Measurements from ENCODE around the gene MYL5. TPM values are rescaled to one million over a fixed set of nuclear protein-coding genes. Genes with fewer than 3 reads are reported as not detected.
A peak's percentile ranks its signal among the peaks of the same experiment; 100 is the strongest.

Gene MYL5
- total RNA-seq = 10 to 100 TPM in 4 of 6 donors, 1 to 10 TPM in 2; 4.7 to 25.1 (median 17.1) TPM

GRCh38 chr4:674172-675035, at the start of gene MYL5, which contains the start of gene ATP5ME:
Gene MYL5, plus strand, starts transcription at chr4:674542. Its CDS starts 3,485 bp downstream, at chr4:678027.
Gene ATP5ME, minus strand, starts transcription at chr4:674276. Its CDS starts 29 bp downstream, at chr4:674247.
- ATAC-seq (ENCODE audit: low FRiP score in 2 of 2) = peak; percentile 95 to 96
- no peaks in the 10 kb centered on the region for H3K9me3 ChIP-seq
- no peaks in the 10 kb centered on the region for H3K27me3 ChIP-seq
- TF ChIP-seq, protein P1, sequence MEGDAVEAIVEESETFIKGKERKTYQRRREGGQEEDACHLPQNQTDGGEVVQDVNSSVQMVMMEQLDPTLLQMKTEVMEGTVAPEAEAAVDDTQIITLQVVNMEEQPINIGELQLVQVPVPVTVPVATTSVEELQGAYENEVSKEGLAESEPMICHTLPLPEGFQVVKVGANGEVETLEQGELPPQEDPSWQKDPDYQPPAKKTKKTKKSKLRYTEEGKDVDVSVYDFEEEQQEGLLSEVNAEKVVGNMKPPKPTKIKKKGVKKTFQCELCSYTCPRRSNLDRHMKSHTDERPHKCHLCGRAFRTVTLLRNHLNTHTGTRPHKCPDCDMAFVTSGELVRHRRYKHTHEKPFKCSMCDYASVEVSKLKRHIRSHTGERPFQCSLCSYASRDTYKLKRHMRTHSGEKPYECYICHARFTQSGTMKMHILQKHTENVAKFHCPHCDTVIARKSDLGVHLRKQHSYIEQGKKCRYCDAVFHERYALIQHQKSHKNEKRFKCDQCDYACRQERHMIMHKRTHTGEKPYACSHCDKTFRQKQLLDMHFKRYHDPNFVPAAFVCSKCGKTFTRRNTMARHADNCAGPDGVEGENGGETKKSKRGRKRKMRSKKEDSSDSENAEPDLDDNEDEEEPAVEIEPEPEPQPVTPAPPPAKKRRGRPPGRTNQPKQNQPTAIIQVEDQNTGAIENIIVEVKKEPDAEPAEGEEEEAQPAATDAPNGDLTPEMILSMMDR (IDR thresholded peaks at IDR 0.05) = peak; percentile 80 to 100 (median 98)
- TF ChIP-seq EP300 (IDR thresholded peaks at IDR 0.05) = peak in 1 of 4 donors; percentile 56
- TF ChIP-seq POLR2A (IDR thresholded peaks at IDR 0.05) = peak; percentile 23 to 91 (median 82)
- peak; percentile 88 to 91 for TF ChIP-seq POLR2AphosphoS5 (IDR thresholded peaks at IDR 0.05)
- peak within 1 kb of the TSS; percentile 89 to 98 (median 92) for H3K27ac ChIP-seq
- WGBS, 2 donors = 0% methylated on average over 6 to 24 of the region's 84 CpGs
- DNase-seq = peak; percentile 99 to 100
- H3K4me3 ChIP-seq = peak within 1 kb of the TSS; percentile 50 to 97 (median 75)
- peaks cover 11 to 28% (median 17%) of the 10 kb centered on the region in 4 donors for H3K4me1 ChIP-seq
- peaks cover 3 to 32% (median 15%) of the 10 kb centered on the region in 4 donors for H3K36me3 ChIP-seq

GRCh38 chr4:624705-625590, 49.4 kb upstream of the MYL5 start, which contains the start of gene PDE6B:
Gene PDE6B, plus strand, starts transcription at chr4:625573. Its CDS starts 54 bp downstream, at chr4:625627.
- ATAC-seq (ENCODE audit: low FRiP score in 2 of 2) = no peak
- WGBS, 2 donors = 83 to 84% methylated on average over 10 to 19 of the region's 21 CpGs
- DNase-seq = peak in 1 of 2 donors; percentile 71
- Histone ChIP-seq H3K4me1 (no peaks in the 10 kb centered on the region), H3K27ac (no peak within 1 kb of the TSS), H3K4me3 (no peak within 1 kb of the TSS), H3K27me3 (no peaks in the 10 kb centered on the region), H3K9me3 (no peaks in the 10 kb centered on the region), H3K36me3 (no peaks in the 10 kb centered on the region)
- TF ChIP-seq POLR2A (IDR thresholded peaks at IDR 0.05) = no peak
- TF ChIP-seq, protein P1 (IDR thresholded peaks at IDR 0.05) = no peak
- TF ChIP-seq EP300 (IDR thresholded peaks at IDR 0.05) = no peak
- no peak for TF ChIP-seq POLR2AphosphoS5 (IDR thresholded peaks at IDR 0.05)

- WGBS, 2 donors = 92 to 94% methylated on average over 33 to 39 of the region's 39 CpGs
- H3K9me3 ChIP-seq = no peaks in the 10 kb centered on the region
- no peaks in the 10 kb centered on the region for H3K36me3 ChIP-seq
- DNase-seq (peak in 1 of 2 donors; percentile 76), ATAC-seq (ENCODE audit: low FRiP score in 2 of 2) (no peak)
- H3K27me3 ChIP-seq = no peaks in the 10 kb centered on the region
- H3K27ac ChIP-seq = no peak overlapping the region
- H3K4me3 ChIP-seq = no peak overlapping the region
- H3K4me1 ChIP-seq = no peaks in the 10 kb centered on the region
- TF ChIP-seq EP300 (IDR thresholded peaks at IDR 0.05) = no peak
- TF ChIP-seq, protein P1 (IDR thresholded peaks at IDR 0.05) = no peak
- TF ChIP-seq POLR2A (IDR thresholded peaks at IDR 0.05) = no peak
- TF ChIP-seq POLR2AphosphoS5 (IDR thresholded peaks at IDR 0.05) = no peak
These were observed 48.6 kb upstream of the MYL5 start for GRCh38 chr4:625631-626161.

GRCh38 chr4:626201-627091, 47.9 kb upstream of the MYL5 start:
- H3K36me3 ChIP-seq = no peaks in the 10 kb centered on the region
- WGBS, 2 donors = 77 to 81% methylated on average over 16 to 20 of the region's 20 CpGs
- peak; percentile 17 to 40 for DNase-seq
- TF ChIP-seq EP300 (IDR thresholded peaks at IDR 0.05) = no peak
- TF ChIP-seq POLR2A (IDR thresholded peaks at IDR 0.05) = no peak
- TF ChIP-seq, protein P1 (IDR thresholded peaks at IDR 0.05) = no peak
- no peak for TF ChIP-seq POLR2AphosphoS5 (IDR thresholded peaks at IDR 0.05)
- H3K27ac ChIP-seq = no peak overlapping the region
- H3K4me3 ChIP-seq = no peak overlapping the region
- no peak for ATAC-seq (ENCODE audit: low FRiP score in 2 of 2)
- H3K27me3 ChIP-seq = no peaks in the 10 kb centered on the region
- no peaks in the 10 kb centered on the region for H3K9me3 ChIP-seq
- no peaks in the 10 kb centered on the region for H3K4me1 ChIP-seq
